ENCODE data around the gene ZNF630. TPM values are rescaled to one million over a fixed set of nuclear protein-coding genes. Genes with fewer than 3 reads are reported as not detected.
"Not testable (repeated sequence)": the region's sequence is repeated elsewhere in the genome, so short reads cannot be mapped to it uniquely, and the experiment has no call there.

Gene ZNF630
- total RNA-seq, 1 donor from 2014 or later, result 0.96 TPM

GRCh38 chrX:48030237-48030636, 41.2 kb downstream of the ZNF630 start:
- DNase-seq (ENCODE audit: low spot score), result no peak

GRCh38 chrX:48028091-48028490, 43.3 kb downstream of the ZNF630 start:
- DNase-seq (ENCODE audit: low spot score), result no peak

DNA sequence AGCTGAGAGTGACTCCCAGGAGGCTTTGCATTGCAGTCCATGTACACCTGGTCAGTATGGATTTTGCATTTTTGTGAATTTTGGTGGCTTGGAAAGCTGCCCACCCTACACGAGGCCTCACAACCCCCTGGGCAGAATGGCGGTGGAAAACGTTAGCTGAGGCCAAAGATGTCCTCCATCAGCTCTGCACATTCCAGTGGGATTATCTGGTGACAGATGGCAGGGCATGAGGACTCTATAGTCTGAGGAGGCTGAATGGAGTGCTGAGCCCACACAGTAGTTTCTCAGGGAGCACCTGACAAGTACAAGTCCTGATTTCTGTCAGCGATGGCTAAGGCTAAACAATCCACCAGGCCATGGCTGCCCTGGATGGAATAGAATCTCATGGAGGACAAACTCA, 43.9 kb downstream of the ZNF630 start:
- not testable (repeated sequence) for DNase-seq (ENCODE audit: low spot score)

DNA sequence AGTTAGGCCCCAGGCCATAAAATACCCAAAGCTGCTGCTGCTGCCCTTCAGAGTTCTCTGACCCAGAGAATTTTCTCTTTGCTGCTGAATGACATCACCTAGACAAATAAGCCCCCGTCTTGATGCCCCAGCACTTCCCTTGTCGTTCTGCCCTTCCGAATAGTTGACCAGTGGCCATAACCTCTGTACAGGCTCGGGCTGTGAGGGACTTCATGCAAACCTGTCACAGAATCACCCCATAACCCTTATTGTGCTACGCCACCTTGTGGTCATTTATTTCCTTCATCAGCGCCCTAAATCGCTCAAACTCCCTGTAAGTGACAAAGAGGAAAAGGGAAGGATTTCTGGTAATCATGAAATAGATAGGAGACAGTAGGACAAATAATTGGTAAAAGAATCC, 45.9 kb downstream of the ZNF630 start:
- no peak for DNase-seq (ENCODE audit: low spot score)

DNA sequence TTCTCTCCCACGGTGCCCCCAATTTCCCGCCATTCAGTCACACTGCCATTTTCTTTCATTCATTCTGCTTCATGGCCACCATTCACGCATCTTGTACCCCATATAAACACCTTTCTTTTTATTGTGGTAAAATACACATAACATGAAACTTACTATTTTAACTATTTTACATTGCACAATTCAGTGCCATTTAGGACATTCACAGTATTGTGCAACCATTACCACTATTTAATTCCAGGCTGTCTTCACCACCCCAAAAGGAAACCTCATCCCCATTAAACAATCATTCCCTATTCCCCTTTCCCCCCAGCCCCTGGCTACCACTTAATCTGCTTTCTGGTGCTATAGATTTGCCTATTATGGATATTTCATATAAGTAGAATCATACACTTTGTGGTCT, 48.7 kb downstream of the ZNF630 start:
- no peak for DNase-seq (ENCODE audit: low spot score)

DNA sequence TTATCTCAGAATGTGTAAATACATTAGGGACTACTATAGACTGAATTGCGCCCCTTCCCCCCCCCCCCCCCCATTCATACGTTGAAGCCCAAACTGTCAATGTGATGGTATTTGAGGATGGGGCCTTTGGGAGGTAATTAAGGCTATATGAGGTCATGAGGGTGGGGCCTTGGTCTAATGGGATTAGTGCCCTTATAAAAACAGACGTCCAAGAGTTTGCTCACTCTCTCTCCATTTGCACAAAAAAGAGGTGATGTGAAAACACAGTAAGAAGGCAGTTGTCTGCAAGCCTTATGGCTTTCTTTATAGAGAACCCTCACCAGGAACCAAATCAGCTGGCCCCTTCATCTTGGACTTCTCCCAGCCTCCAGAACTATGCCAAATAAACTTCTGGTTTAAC, 49.3 kb downstream of the ZNF630 start:
- no peak for DNase-seq (ENCODE audit: low spot score)

GRCh38 chrX:48021026-48021900, 50.2 kb downstream of the ZNF630 start:
- DNase-seq (ENCODE audit: low spot score), result no peak

DNA sequence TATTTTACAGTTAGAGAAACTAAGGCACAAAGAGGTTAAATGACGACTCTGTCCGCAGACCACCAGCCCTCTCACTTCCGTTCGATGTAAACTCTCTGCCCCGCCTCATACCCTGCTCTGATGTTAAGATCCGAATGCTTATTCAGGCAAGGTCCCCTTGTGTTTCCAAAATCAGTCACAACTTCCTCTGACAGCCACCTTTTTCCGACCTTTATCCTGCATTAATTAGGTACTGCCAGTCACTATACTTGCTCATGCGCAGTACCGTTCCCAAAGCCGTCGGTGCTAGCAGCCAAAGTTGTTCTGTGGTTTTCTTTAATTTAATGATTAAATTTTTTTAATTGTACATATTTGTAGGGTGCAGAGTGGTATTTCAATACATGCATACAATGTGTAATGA, 51.0 kb downstream of the ZNF630 start:
- DNase-seq (ENCODE audit: low spot score), result not testable (repeated sequence)

- DNase-seq (ENCODE audit: low spot score), result not testable (repeated sequence)
These were observed 51.5 kb downstream of the ZNF630 start for GRCh38 chrX:48019892-48020291.

GRCh38 chrX:48016583-48017310, 54.7 kb downstream of the ZNF630 start:
- not testable (repeated sequence) for DNase-seq (ENCODE audit: low spot score)

DNA sequence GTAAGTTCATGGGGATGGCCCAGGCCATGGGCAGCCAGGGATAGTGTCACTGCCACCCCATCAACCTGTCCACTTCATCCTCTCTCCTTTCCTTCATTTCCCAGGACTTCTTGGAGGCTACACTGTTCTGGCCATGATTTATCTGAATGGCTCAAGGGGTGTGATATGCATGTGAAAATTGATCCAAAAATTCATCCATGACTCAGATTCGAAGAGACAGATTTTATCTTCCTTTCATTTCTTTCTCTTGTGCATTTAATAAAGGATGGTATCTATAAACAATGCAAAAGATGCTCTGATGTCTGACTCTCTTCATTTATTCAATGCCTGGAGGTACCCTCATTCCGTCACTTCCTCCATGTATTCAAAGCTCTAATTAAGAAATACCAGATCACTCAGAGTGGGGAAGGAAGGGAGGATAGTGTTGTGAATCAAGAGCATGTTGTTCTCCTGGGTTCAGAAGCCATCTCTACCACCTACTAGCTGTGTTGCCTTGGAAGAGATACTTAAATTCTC, 61.9 kb downstream of the ZNF630 start:
- not testable (repeated sequence) for DNase-seq (ENCODE audit: low spot score)

Other genes with a start within 250 kb of the ZNF630 start
- 8.3 TPM for gene ZNF81, start 234.7 kb downstream of the ZNF630 start, total RNA-seq
- 3.6 TPM for gene ZNF182, start 67.7 kb downstream of the ZNF630 start, total RNA-seq
- not detected for gene SPACA5, start 64.7 kb downstream of the ZNF630 start, total RNA-seq
- gene SPACA5B, start 59.0 kb upstream of the ZNF630 start, total RNA-seq, result not detected
- not detected for gene SSX5, start 125.2 kb upstream of the ZNF630 start, total RNA-seq
- not detected for gene SSX1, start 183.8 kb upstream of the ZNF630 start, total RNA-seq

Data from mesenteric fat pad (tissue), 1 donor.